Measurements from ENCODE around the gene CSN1S1.
"Not testable (repeated sequence)": the region's sequence is repeated elsewhere in the genome, so short reads cannot be mapped to it uniquely, and the experiment has no call there.

The CSN1S1 gene, protein sequence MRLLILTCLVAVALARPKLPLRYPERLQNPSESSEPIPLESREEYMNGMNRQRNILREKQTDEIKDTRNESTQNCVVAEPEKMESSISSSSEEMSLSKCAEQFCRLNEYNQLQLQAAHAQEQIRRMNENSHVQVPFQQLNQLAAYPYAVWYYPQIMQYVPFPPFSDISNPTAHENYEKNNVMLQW

DNA sequence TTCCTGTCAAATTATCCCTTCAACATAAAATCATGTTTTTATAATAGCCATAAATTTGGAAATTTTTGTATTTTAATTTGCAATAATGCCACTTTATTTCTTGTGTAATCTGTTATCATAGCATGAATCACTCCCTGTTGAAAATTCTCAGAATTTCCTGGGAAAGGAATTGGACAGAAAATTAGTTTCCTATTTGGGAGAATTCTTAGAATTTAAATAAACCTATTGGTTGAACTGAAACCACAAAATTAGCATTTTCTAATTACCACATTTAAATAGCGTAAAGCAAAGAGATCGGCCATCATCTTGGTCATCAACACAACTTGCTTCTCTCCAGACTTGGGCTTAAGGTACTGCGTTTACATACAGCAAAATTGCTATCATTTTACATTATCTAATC, at the start of gene CSN1S1:
TSS of gene CSN1S1 (plus strand) at position 301 of the 400 bp plus-strand sequence. CDS start 1,488 bp downstream, outside the sequence.
- no peak for DNase-seq (ENCODE audit: low read depth)

GRCh38 chr4:69881173-69881773, 49.6 kb upstream of the CSN1S1 start:
- no peak for DNase-seq (ENCODE audit: low read depth)

DNA sequence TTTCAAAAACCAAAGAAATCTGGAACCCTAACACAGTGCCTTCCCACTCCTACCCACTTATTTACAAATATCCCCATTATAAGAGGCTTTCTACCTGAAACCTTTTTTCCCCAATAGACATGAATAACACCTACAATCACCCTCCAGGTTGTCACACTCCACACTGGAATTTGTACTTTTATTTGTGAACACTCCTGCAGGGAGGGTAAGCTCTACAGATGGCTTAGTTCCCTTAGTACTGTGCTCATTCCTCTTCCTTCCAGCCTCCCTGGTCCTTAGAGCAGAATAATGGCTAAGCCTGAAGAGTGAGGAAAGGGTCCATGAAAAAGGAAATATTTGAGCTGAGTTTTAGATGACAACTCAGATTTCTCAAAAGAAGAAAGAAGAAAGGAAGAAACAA, 48.7 kb upstream of the CSN1S1 start:
- no peak for DNase-seq (ENCODE audit: low read depth)

DNA sequence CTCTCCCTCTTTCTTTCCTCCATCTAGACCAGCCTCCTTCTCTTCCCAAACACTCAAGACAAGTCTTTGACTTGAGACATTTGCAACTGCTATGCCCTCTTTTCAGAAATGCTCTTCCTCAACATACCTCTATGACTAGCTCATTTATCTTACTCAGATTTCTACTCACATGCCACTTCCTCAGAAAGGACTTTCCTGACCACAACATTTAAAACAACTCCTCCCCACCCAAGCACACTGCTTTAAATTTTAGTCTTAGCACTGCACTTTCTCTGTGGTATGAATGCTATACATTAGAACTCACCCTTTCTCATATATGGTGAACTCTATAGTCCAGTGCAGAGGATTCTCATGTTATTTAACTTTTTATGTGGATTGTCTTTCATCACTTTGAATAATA, 42.5 kb upstream of the CSN1S1 start:
- DNase-seq (ENCODE audit: low read depth), result no peak

DNA sequence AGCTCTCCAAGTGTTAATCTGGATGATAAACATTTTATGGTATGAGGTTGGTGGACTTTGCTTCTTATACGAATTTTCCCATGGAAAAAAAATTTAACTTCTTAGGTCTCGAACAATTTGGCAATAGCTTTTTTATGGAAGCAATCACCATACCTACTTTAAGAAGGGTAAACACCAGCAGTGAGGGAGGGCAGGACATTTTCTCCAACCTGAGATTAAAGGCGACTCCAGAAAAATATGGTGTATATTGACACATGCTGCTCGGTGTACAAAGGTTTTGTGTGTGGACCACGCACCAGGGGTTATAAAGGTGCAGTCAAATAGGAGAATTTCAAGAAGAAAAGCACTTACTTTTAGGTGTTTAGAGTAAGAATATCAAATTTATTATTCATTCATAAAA, 36.7 kb upstream of the CSN1S1 start:
- no peak for DNase-seq (ENCODE audit: low read depth)

DNA sequence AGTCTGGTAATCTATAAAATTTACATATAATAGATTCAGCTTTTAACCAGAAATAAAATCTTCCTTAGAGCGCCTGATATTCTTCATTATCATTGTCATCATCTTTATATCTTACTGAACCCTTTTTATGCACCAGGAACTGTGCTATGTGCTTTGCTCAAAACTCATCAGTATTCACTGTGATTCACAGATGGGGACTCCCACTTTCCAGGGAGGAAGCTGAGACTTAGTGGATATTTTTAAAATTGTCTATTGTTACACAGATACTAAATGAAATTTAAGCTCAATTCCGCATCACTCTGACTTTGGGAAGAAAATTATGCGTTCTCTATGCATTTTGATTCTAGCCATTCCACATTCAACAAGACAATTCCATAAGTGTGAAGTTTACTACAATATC, 36.1 kb upstream of the CSN1S1 start:
- DNase-seq (ENCODE audit: low read depth), result no peak

DNA sequence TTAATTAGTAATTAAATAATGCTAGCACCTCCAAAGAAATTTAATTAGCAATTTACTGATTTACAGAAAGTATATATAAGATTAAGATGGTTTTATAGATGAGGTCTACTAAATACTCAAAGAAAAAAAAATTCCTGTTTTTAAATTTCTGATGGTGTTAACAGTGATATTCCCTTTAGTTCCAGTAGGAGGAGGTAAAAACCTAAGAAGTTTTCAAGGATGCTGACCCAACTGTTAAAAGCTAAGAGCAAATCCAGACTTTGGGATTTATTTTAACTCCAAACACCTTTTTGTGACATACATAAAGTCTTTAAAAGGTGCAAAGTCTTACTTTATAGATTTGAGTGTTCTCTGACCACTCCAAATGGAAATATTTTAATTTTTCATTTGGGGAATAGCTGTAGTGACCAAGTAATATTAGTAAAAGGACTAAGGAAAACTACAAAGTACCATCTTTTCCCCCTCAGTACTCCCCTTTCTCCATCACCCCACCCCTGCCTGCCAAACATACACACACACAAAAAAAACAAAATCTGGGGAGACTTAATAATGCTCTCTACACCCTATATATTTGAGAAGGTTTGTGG, 34.2 kb upstream of the CSN1S1 start:
- DNase-seq (ENCODE audit: low read depth), result no peak

DNA sequence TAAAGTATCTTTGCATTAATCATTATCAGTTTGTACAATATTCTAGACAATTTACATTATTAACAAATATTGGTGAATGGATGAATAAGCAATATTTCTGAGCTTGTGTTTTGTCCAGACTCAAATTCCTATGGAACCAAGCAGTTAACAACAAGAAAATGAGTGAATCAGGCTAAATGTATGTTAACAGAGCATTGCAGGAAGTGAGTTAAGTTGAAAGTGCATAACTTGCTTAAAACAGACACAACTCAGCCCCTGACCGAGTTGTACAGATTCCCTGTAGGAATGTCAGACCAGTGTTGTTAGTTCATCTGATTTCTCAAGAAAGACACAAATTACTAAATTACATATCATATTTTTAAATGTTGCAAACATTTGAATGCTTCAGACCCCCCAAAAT, 23.7 kb upstream of the CSN1S1 start:
- DNase-seq (ENCODE audit: low read depth), result no peak

DNA sequence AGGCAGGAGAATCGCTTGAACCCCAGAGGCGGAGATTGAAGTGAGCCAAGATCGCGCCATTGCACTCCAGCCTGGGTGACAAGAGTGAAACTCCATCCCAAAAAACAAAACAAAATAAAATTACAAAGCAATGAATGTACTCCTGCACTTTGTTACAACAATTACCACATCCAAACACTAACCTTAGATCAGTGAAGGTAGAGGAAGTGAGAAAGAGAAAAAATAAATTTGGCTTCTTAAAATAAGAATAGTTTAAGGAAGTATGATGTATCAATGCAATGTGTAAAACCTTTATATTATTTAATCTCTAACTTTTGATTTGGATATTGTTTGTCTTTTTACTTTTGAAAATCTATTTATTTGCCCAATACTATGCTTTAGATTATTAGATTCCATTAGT, 21.7 kb upstream of the CSN1S1 start:
- DNase-seq (ENCODE audit: low read depth), result no peak

- no peak for DNase-seq (ENCODE audit: low read depth)
Observed at GRCh38 chr4:69910016-69910782, 20.7 kb upstream of the CSN1S1 start.

GRCh38 chr4:69920874-69921273, 10.0 kb upstream of the CSN1S1 start:
- no peak for DNase-seq (ENCODE audit: low read depth)

DNA sequence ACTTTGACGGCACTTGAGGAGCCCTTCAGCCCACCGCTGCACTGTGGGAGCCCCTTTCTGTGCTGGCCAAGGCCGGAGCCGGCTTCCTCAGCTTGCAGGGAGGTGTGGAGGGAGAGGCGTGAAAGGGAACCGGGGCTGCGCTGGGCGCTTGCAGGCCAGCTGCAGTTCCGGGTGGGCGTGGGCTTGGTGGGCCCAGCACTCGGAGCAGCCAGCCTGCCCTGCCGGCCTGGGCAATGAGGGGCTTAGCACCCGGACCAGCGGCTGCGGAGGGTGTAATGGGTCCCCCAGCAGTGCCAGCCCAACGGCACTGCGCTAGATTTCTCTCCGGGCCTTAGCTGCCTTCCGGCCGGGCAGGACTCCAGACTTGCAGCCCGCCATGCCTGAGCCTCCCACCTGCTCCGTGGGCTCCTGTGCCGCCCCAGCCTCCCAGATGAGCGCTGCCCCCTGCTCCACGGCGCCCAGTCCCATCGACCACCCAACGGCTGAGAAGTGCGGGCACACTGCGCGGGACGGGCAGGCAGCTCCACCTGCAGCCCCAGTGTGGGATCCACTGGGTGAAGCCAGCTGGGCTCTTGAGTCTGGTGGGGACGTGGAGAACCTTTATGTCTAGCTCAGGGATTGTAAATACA, 7.0 kb upstream of the CSN1S1 start:
- DNase-seq (ENCODE audit: low read depth), result not testable (repeated sequence)

DNA sequence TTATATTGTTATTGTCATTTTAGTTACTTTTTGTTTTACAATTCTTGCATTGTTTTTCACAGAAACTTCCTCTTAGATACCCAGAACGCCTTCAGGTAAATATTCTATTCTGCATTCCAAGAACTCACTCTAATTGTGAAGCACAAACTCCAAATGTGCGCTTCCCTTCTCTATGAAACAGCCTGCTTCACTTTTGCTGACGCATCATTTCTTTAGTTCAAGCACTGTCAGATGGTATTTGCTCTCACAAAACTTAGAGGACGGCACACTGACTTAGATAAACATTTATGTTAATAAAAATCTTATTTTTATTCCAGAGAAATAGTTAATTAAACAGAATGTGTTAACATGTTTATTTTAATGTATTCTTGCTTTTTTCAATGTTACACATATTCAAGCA, 3.3 kb downstream of the CSN1S1 start:
- DNase-seq (ENCODE audit: low read depth), result no peak

- DNase-seq (ENCODE audit: low read depth), result no peak
Observed at GRCh38 chr4:69936566-69936965, 5.7 kb downstream of the CSN1S1 start.

DNA sequence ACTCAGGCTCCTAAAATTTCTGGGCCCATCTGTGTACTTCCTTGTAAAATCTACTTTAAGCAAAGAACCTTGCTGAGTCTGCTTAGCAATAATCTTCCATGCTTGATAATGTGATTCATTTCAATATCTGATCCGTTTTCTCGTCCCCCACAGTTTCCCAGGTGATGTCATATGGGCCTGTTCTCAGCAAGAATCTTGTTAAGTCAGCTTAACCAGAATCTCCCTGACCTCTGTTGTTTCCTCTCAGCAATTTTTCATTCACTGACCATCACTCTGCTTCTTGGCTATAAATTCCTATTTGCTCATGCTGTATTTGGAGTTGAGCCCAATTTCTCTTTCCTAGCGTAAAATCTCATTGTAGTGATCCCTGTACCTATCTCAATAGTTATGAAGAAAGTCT, 20.7 kb downstream of the CSN1S1 start:
- DNase-seq (ENCODE audit: low read depth), result no peak

GRCh38 chr4:69957209-69957608, 26.3 kb downstream of the CSN1S1 start:
- no peak for DNase-seq (ENCODE audit: low read depth)

- no peak for DNase-seq (ENCODE audit: low read depth)
Observed at GRCh38 chr4:69965628-69966027, 34.8 kb downstream of the CSN1S1 start, which contains the start of gene CSN2. Gene CSN2 (minus strand): TSS chr4:69965728. CDS start chr4:69960995, 4,733 bp downstream.

DNA sequence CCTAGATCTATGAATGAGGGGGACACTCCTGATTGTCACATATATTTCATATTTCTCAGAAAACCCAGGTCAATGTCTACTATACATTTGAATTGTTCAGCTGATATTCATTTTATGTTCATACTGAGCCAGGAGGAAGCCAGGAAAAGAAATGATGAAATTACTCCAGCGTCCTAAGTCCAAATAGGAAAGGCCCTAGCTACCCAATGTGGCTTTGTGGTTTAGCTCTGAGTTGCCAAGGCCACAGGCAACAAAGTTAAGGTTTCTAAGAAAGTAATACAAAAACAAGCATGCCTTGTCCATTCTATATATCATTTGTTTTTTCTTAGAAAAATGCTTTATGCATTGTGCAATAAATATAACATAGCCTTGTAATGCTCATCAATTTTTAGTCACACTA, 39.2 kb downstream of the CSN1S1 start:
- DNase-seq (ENCODE audit: low read depth), result no peak

- DNase-seq (ENCODE audit: low read depth), result no peak
Observed at GRCh38 chr4:69974631-69975030, 43.8 kb downstream of the CSN1S1 start.

GRCh38 chr4:69977582-69977981, 46.7 kb downstream of the CSN1S1 start:
- DNase-seq (ENCODE audit: low read depth), result no peak

DNA sequence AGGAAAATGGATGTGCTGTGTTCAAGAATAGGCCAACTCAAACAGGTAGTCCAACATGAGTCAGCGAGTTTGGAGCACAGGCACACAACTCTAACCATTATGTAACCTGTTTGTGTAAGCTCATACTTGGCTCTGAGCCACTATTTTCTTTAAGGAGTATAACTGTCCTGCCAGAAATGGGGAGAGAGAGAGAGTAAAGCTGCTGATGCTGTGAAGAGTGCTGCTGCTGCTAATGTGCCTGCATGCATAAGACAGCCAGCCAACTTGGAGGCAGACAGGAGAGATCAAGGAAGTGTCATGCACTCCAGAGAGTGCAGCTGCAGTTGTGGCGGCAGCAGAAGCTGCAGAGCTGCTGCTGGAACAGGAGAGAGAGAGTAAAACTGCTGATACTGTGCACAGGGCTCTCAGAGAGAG, 53.2 kb downstream of the CSN1S1 start:
- DNase-seq (ENCODE audit: low read depth), result no peak

GRCh38 chr4:69986663-69987062, 55.8 kb downstream of the CSN1S1 start:
- no peak for DNase-seq (ENCODE audit: low read depth)

- DNase-seq (ENCODE audit: low read depth), result no peak
Observed at GRCh38 chr4:69991016-69991415, 60.1 kb downstream of the CSN1S1 start.
